PC-3 (cell line): Measurements from ENCODE around the gene TNNT2.

ENCODE experiments used
- EZH2 ChIP-seq: fragments of 300-600 bp; sonication (generic); IDR thresholded peaks from one replicate; pipeline ENCODE4 v1.6.1; 2017; ENCODE audit warnings: antibody characterized with exemption, mild to moderate bottlenecking, low read length; ENCODE audit not compliant: unreplicated experiment
- EZH2phosphoT487 ChIP-seq: fragments of 300-600 bp; sonication (generic); IDR thresholded peaks from 2 replicates; pipeline ENCODE4 v1.6.1; 2018; ENCODE audit warnings: mild to moderate bottlenecking, antibody characterized with exemption, low read length, borderline replicate concordance
- TF ChIP-seq, protein P1 (sequence below): fragments of 300-600 bp; sonication (generic); conservative IDR thresholded peaks from 2 replicates; pipeline ENCODE4 v1.5.1; 2017; ENCODE audit warnings: antibody characterized with exemption, low read depth, mild to moderate bottlenecking, low read length

GRCh38 chr1:201316556-201316955 lies 60.9 kb downstream of the TNNT2 start:
- TF ChIP-seq, protein P1, sequence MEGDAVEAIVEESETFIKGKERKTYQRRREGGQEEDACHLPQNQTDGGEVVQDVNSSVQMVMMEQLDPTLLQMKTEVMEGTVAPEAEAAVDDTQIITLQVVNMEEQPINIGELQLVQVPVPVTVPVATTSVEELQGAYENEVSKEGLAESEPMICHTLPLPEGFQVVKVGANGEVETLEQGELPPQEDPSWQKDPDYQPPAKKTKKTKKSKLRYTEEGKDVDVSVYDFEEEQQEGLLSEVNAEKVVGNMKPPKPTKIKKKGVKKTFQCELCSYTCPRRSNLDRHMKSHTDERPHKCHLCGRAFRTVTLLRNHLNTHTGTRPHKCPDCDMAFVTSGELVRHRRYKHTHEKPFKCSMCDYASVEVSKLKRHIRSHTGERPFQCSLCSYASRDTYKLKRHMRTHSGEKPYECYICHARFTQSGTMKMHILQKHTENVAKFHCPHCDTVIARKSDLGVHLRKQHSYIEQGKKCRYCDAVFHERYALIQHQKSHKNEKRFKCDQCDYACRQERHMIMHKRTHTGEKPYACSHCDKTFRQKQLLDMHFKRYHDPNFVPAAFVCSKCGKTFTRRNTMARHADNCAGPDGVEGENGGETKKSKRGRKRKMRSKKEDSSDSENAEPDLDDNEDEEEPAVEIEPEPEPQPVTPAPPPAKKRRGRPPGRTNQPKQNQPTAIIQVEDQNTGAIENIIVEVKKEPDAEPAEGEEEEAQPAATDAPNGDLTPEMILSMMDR: no peak
- no peak for TF ChIP-seq EZH2
- no peak for TF ChIP-seq EZH2phosphoT487
